ENCODE results near the gene CDK18. TPM values are rescaled to one million over a fixed set of nuclear protein-coding genes. Genes with fewer than 3 reads are reported as not detected.

CDK18 gene
- total and polyA plus RNA-seq, 2 of the 8 experiments (the other 6 are each of a cell fraction or from before 2014, with no cell fraction given) = 31.2 to 44.0 TPM

- H4K20me1 ChIP-seq (replicated peaks in 1 of 2; ENCODE audit: control insufficient read depth in 1 of 2, insufficient read depth in 2 of 2, low read length in 2 of 2) = peaks cover 3 to 6% of the 10 kb centered on the region in 2 experiments
- H3K4ac ChIP-seq (replicated peaks; ENCODE audit: insufficient read length, low read depth, low read length) = no peak overlapping the region
- H3K36me3 ChIP-seq (ENCODE audit: control insufficient read depth in 2 of 4, insufficient read depth in 4 of 4, low read length in 3 of 4) = peaks cover 0 to 14% (median 5%) of the 10 kb centered on the region in 4 experiments; a peak in 5 of 8 replicates
- peaks cover 0 to 4% (median 2%) of the 10 kb centered on the region in 4 experiments; a peak in 5 of 7 replicates for H3K4me1 ChIP-seq (replicated peaks in 1 of 4; ENCODE audit: control insufficient read depth in 3 of 4, insufficient read depth in 4 of 4, low read length in 3 of 4)
- H3K79me1 ChIP-seq (ENCODE audit: low read depth, low read length) = no peaks in the 10 kb centered on the region
- no peak overlapping the region for H4K5ac ChIP-seq (ENCODE audit: insufficient read length, low read depth, low read length)
- DNase-seq (ENCODE audit: low read depth in 1 of 2, low spot score in 2 of 2) (no peak), FAIRE-seq (no peak)
- H3K14ac ChIP-seq (ENCODE audit: insufficient read length) = no peak overlapping the region
- H2AFZ ChIP-seq (ENCODE audit: low read length) = no peak overlapping the region
- H2BK120ac ChIP-seq (replicated peaks; ENCODE audit: low read depth, low read length) = no peak overlapping the region
- TF ChIP-seq EP300 (IDR thresholded peaks at IDR 0.05; ENCODE audit: borderline replicate concordance in 1 of 2, low read depth in 2 of 2, low read length in 2 of 2) (no peak), SIRT6 (IDR thresholded peaks at IDR 0.05; ENCODE audit: low read length) (no peak), POLR2AphosphoS5 (IDR thresholded peaks at IDR 0.05; ENCODE audit: low read depth, low read length) (no peak)
- H3K23me2 ChIP-seq (ENCODE audit: low read depth, low read length) = no peaks in the 10 kb centered on the region
- no peak overlapping the region for H3K9ac ChIP-seq (replicated peaks in 1 of 4; ENCODE audit: extremely low read depth in 1 of 4, low read depth in 3 of 4, low read length in 3 of 4)
- H4K8ac ChIP-seq (ENCODE audit: extremely low read depth, insufficient read depth, low read length) = no peak overlapping the region
- CTCF ChIA-PET (ENCODE audit: partially characterized antibody) = interaction anchor here (0.8 to 47.3 kb wide), 13 partner anchors 10 to 209 kb away, joined by 3 to 1626 read pairs (median 3); partner anchors contain the start of gene CDK18
- H3K79me2 ChIP-seq (ENCODE audit: control insufficient read depth in 1 of 2, insufficient read depth in 2 of 2, low read length in 2 of 2) = no peaks in the 10 kb centered on the region
- POLR2A ChIA-PET (ENCODE audit: partially characterized antibody) = interaction anchor here (0.9 to 3.4 kb wide), 4 partner anchors 10 to 77 kb away, joined by 3 to 27 read pairs (median 4); partner anchors contain the start of gene BLACAT1
- H2BK15ac ChIP-seq (ENCODE audit: low read length) = no peak overlapping the region
- H4K91ac ChIP-seq (replicated peaks; ENCODE audit: insufficient read length, low read length) = no peak overlapping the region
- H3K4me3 ChIP-seq (ENCODE audit: extremely low read depth in 1 of 4, insufficient read depth in 2 of 4, low read depth in 3 of 4, low read length in 4 of 4) = no peak overlapping the region
- H3K56ac ChIP-seq (replicated peaks; ENCODE audit: insufficient read length, low read depth, low read length) = no peak overlapping the region
- no peak overlapping the region for H3K23ac ChIP-seq (ENCODE audit: insufficient read length)
- H2BK5ac ChIP-seq (ENCODE audit: low read depth, low read length) = no peak overlapping the region; the same call in 1 of the 2 replicates
- no peak overlapping the region for H3K18ac ChIP-seq (ENCODE audit: extremely low read depth, low read length)
- 84% methylated on average over 7 of the region's 7 CpGs; no CpG with 5 or more reads in 1 of the 2 experiments for WGBS, 2 experiments (ENCODE audit: extremely low coverage in 1 of 2, insufficient coverage in 1 of 2, insufficient read length in 1 of 2, insufficient replicate concordance in 2 of 2, low coverage in 1 of 2, low lambda C conversion rate in 2 of 2, missing lambda C conversion rate in 1 of 2)
- H2BK20ac ChIP-seq (ENCODE audit: low read length) = no peak overlapping the region
- peaks cover 0 to 11% (median 7%) of the 10 kb centered on the region in 4 experiments; a peak in 6 of 7 replicates for H3K27me3 ChIP-seq (replicated peaks in 1 of 4; ENCODE audit: control insufficient read depth in 3 of 4, extremely low read depth in 1 of 4, insufficient read depth in 3 of 4, low read length in 3 of 4)
- no peaks in the 10 kb centered on the region for H3K9me3 ChIP-seq (ENCODE audit: insufficient read depth in 2 of 2, low read depth in 1 of 2, low read length in 1 of 2)
- H3K27ac ChIP-seq (ENCODE audit: low read depth, low read length) = no peak overlapping the region
- H2AK5ac ChIP-seq (ENCODE audit: low read depth, low read length) = no peak overlapping the region
- H3K4me2 ChIP-seq (ENCODE audit: insufficient read depth in 1 of 2, low read depth in 2 of 2, low read length in 2 of 2) = no peak overlapping the region
- H2BK12ac ChIP-seq (ENCODE audit: low read depth, low read length) = no peak overlapping the region
Measured at GRCh38 chr1:205533748-205534443, 29.4 kb downstream of the CDK18 start.
